Transverse colon (tissue), 4 donors: ENCODE results near the gene TFAP2D. TPM values are rescaled to one million over a fixed set of nuclear protein-coding genes. Genes with fewer than 3 reads are reported as not detected.

ENCODE experiments used
- DNase-seq: peaks from one replicate; pipeline ENCODE4 v3.0.0-alpha.2; 2019
- H3K27ac ChIP-seq, 4 donors: fragments of 200-600 bp; sonication (generic); 2 replicates each; pipeline ENCODE4 v1.5.1; 2016 to 2018; ENCODE audit warnings: inconsistent platforms in 4 of 4
- H3K27me3 ChIP-seq: fragments of 200-600 bp; sonication (generic); 2 replicates; pipeline ENCODE4 v1.5.1; 2017; ENCODE audit warnings: inconsistent platforms
- H3K36me3 ChIP-seq, 4 donors: fragments of 200-600 bp; sonication (generic); 2 replicates each; pipeline ENCODE4 v1.5.1; 2017 to 2019; ENCODE audit warnings: inconsistent platforms in 4 of 4
- H3K4me1 ChIP-seq, 4 donors: fragments of 200-600 bp; sonication (generic); 2 replicates each; pipeline ENCODE4 v1.5.1; 2017 to 2020; ENCODE audit warnings: inconsistent platforms in 4 of 4
- H3K4me3 ChIP-seq, 4 donors: fragments of 200-600 bp; sonication (generic); 1 replicate in 1 of 4; 2 replicates in 3 of 4; pipeline versions ENCODE4 v1.5.1 to v1.6.1; 2017 to 2019; ENCODE audit warnings: inconsistent platforms in 4 of 4
- H3K9me3 ChIP-seq, 2 donors: fragments of 200-600 bp; sonication (generic); 2 replicates each; pipeline ENCODE4 v1.5.1; 2017 to 2019; ENCODE audit warnings: inconsistent platforms in 2 of 2
- CTCF ChIP-seq, 5 experiments: fragments of 200-600 bp in 3 of 5; fragments of 450-650 bp in 2 of 5; sonication (generic) in 3 of 5; IDR thresholded peaks; 1 replicate in 2 of 5; 2 replicates in 3 of 5; pipeline ENCODE4 v1.5.1; 2016 to 2017; ENCODE audit warnings: antibody characterized with exemption in 5 of 5, inconsistent platforms in 3 of 5, mild to moderate bottlenecking in 2 of 5, moderate library complexity in 1 of 5
- EP300 ChIP-seq: sonication (generic); formaldehyde crosslinking; IDR thresholded peaks from one replicate; pipeline ENCODE4 v1.6.1; 2017; ENCODE audit warnings: antibody characterized with exemption, low read depth
- POLR2A ChIP-seq: fragments of 450-650 bp; IDR thresholded peaks from one replicate; pipeline ENCODE4 v1.6.1; 2016; ENCODE audit warnings: antibody characterized with exemption, mild to moderate bottlenecking, moderate library complexity
- POLR2AphosphoS5 ChIP-seq, 3 donors: sonication (generic); formaldehyde crosslinking; IDR thresholded peaks; one replicate each; pipeline ENCODE4 v1.6.1; 2016; ENCODE audit warnings: antibody characterized with exemption in 3 of 3
- whole genome bisulfite sequencing, 2 donors: methylation state at CpG; one replicate each; pipeline ENCODE4 v1.1.5; 2018; ENCODE audit warnings: low coverage in 1 of 2; 5-methylcytosine and 5-hydroxymethylcytosine counted together
- in situ Hi-C, 4 donors: fragments of 200-750 bp; cut with MboI; loops; one replicate each; pipeline versions ENCODE4 v1.15.0 to v1.15.1; 2017; ENCODE audit warnings: low sequenced_read_pairs in 3 of 4, low pct_ligation_motif_present in 1 of 4, low pct_unique_long_range_greater_than_20kb in 1 of 4
- intact Hi-C: fragments of 100-400 bp; cut with DNase I; formaldehyde crosslinking; loops from one replicate; pipeline ENCODE4 v1.15.1; 2023; ENCODE audit warnings: low total_unique reads
- total RNA-seq, 4 donors: library from RNA; depleted of rRNA; stranded (reverse); fragments of >200 nt; gene quantifications; one replicate each; pipeline ENCODE4 v1.1.0, GENCODE V29; 2016

Gene TFAP2D
- total RNA-seq, result not detected

- in situ Hi-C loops (no loop called here), intact Hi-C loops (no loop called here)
- Histone ChIP-seq H3K9me3 (no peaks in the 10 kb centered on the region), H3K4me3 (no peak within 1 kb of the TSS), H3K27me3 (peaks cover 97% of the 10 kb centered on the region), H3K4me1 (no peaks in the 10 kb centered on the region), H3K36me3 (no peaks in the 10 kb centered on the region), H3K27ac (no peak within 1 kb of the TSS)
- 0 to 6% methylated on average over 3 to 4 of the region's 4 CpGs for WGBS, 2 donors
- TF ChIP-seq CTCF (IDR thresholded peaks at IDR 0.05) (no peak), EP300 (no peak), POLR2A (no peak), POLR2AphosphoS5 (IDR thresholded peaks at IDR 0.05) (no peak)
- no peak for DNase-seq
Observed at GRCh38 chr6:50713226-50713625, at the start of gene TFAP2D. Gene TFAP2D, plus strand, starts transcription at chr6:50713526. Its CDS starts 530 bp downstream, at chr6:50714056.

- no peak for DNase-seq
- no peak overlapping the region for H3K27ac ChIP-seq
- intact Hi-C loops, result no loop called here
- H3K36me3 ChIP-seq, result no peaks in the 10 kb centered on the region
- 83 to 94% methylated on average over 1 of the region's 1 CpG for WGBS, 2 donors
- in situ Hi-C loops, result no loop called here
- H3K4me3 ChIP-seq, result no peak overlapping the region
- no peaks in the 10 kb centered on the region for H3K4me1 ChIP-seq
- TF ChIP-seq EP300, result no peak
- TF ChIP-seq CTCF (IDR thresholded peaks at IDR 0.05), result no peak
- TF ChIP-seq POLR2AphosphoS5 (IDR thresholded peaks at IDR 0.05), result no peak
- TF ChIP-seq POLR2A, result no peak
- H3K27me3 ChIP-seq, result no peaks in the 10 kb centered on the region
- H3K9me3 ChIP-seq, result no peaks in the 10 kb centered on the region
Observed at GRCh38 chr6:50663806-50664205, 49.5 kb upstream of the TFAP2D start.

- in situ Hi-C loops (no loop called here), intact Hi-C loops (no loop called here)
- no peaks in the 10 kb centered on the region for H3K9me3 ChIP-seq
- no peak for DNase-seq
- H3K36me3 ChIP-seq, result no peaks in the 10 kb centered on the region
- no peaks in the 10 kb centered on the region for H3K27me3 ChIP-seq
- TF ChIP-seq POLR2AphosphoS5 (IDR thresholded peaks at IDR 0.05) (no peak), CTCF (IDR thresholded peaks at IDR 0.05) (no peak), EP300 (no peak), POLR2A (no peak)
- no peak overlapping the region for H3K4me3 ChIP-seq
- H3K27ac ChIP-seq, result no peak overlapping the region
- 87 to 91% methylated on average over 3 of the region's 3 CpGs for WGBS, 2 donors
- no peaks in the 10 kb centered on the region for H3K4me1 ChIP-seq
Observed at GRCh38 chr6:50666089-50666488, 47.2 kb upstream of the TFAP2D start.

- no peak for DNase-seq
- in situ Hi-C loops, result no loop called here
Observed at GRCh38 chr6:50681213-50681824, 32.0 kb upstream of the TFAP2D start.

More at GRCh38 chr6:50681213-50681824, 32.0 kb upstream of the TFAP2D start:
- no peaks in the 10 kb centered on the region for H3K4me1 ChIP-seq
- H3K27me3 ChIP-seq, result no peaks in the 10 kb centered on the region
- TF ChIP-seq POLR2A, result no peak
- no peak for TF ChIP-seq POLR2AphosphoS5 (IDR thresholded peaks at IDR 0.05)
- no peak for TF ChIP-seq EP300
- TF ChIP-seq CTCF (IDR thresholded peaks at IDR 0.05), result no peak
- 60 to 62% methylated on average over 4 of the region's 4 CpGs for WGBS, 2 donors
- H3K9me3 ChIP-seq, result no peaks in the 10 kb centered on the region
- intact Hi-C loops, result no loop called here
- H3K36me3 ChIP-seq, result no peaks in the 10 kb centered on the region
- no peak overlapping the region for H3K27ac ChIP-seq
- no peak overlapping the region for H3K4me3 ChIP-seq
